ENCODE measurements around the gene ODC1.

- TF ChIP-seq CTCF (optimal IDR thresholded peaks at IDR 0.05 in 1 of 3, IDR thresholded peaks at IDR 0.05 in 1 of 3, conservative IDR thresholded peaks at IDR 0.05 in 1 of 3; ENCODE audit: extremely low read depth in 1 of 3, insufficient read depth in 2 of 3, low read length in 3 of 3) (peak in 2 of 3 experiments; percentile 94 to 98), EZH2 (IDR thresholded peaks at IDR 0.05; ENCODE audit: low read length) (no peak)
Observed at GRCh38 chr2:10408649-10409579, 39.2 kb downstream of the ODC1 start.
